CD4-positive, alpha-beta memory T cell (primary cell): ENCODE data around the gene NBEAL1. TPM values are rescaled to one million over a fixed set of nuclear protein-coding genes. Genes with fewer than 3 reads are reported as not detected.
"Not testable (repeated sequence)": the region's sequence is repeated elsewhere in the genome, so short reads cannot be mapped to it uniquely, and the experiment has no call there.

Source experiments
- CTCF ChIA-PET: fragments of 350-600 bp; sonication (Branson Sonifier 250); formaldehyde crosslinking; loops from one replicate; lab custom pipeline; 2021; ENCODE audit warnings: inconsistent platforms; ENCODE audit not compliant: partially characterized antibody; lab: Charles Lee
- POLR2A ChIA-PET: fragments of 350-600 bp; sonication (Branson Sonifier 250); formaldehyde crosslinking; loops from one replicate; lab custom pipeline; 2021; ENCODE audit not compliant: partially characterized antibody; lab: Charles Lee
- DNase-seq, 5 donors: peaks; one replicate each; pipeline versions ENCODE4 v3.0.0 to v3.0.0-alpha.2; 2020 to 2022; ENCODE audit warnings: mixed read lengths in 1 of 5
- H3K27ac ChIP-seq: one replicate; pipeline ENCODE4 v1.7.0; 2013; ENCODE audit warnings: low read depth, low read length
- H3K27me3 ChIP-seq: 2 replicates; pipeline ENCODE4 v1.7.0; 2013; ENCODE audit warnings: mild to moderate bottlenecking, low read length, moderate library complexity; ENCODE audit not compliant: insufficient read depth
- H3K36me3 ChIP-seq: 2 replicates; pipeline ENCODE4 v1.7.0; 2013; ENCODE audit warnings: mild to moderate bottlenecking, low read length, moderate library complexity; ENCODE audit not compliant: insufficient read depth
- H3K4me1 ChIP-seq: 2 replicates; pipeline ENCODE4 v1.7.0; 2013; ENCODE audit warnings: mild to moderate bottlenecking, low read length, moderate library complexity; ENCODE audit not compliant: insufficient read depth
- H3K4me3 ChIP-seq, 2 donors: one replicate each; pipeline ENCODE4 v1.7.0; 2013; ENCODE audit warnings: low read length in 2 of 2, mild to moderate bottlenecking in 1 of 2
- H3K9me3 ChIP-seq, 2 donors: one replicate each; pipeline ENCODE4 v1.7.0; 2013; ENCODE audit warnings: low read length in 2 of 2, control low read depth in 1 of 2; ENCODE audit not compliant: control insufficient read depth in 1 of 2
- H3K27ac Mint-ChIP-seq, 7 donors: one replicate each; pipeline ENCODE4 v1.8.0; 2020 to 2021; ENCODE audit warnings: mixed read lengths in 7 of 7, mild to moderate bottlenecking in 6 of 7, inconsistent platforms in 3 of 7, moderate library complexity in 3 of 7
- H3K27me3 Mint-ChIP-seq, 2 donors: one replicate each; pipeline ENCODE4 v1.8.0; 2020 to 2021; ENCODE audit warnings: mixed read lengths in 2 of 2
- H3K36me3 Mint-ChIP-seq, 2 donors: one replicate each; pipeline ENCODE4 v1.8.0; 2020 to 2021; ENCODE audit warnings: mixed read lengths in 2 of 2, inconsistent platforms in 1 of 2, mild to moderate bottlenecking in 1 of 2
- H3K4me1 Mint-ChIP-seq, 4 donors: one replicate each; pipeline ENCODE4 v1.8.0; 2020 to 2021; ENCODE audit warnings: mixed read lengths in 4 of 4, mild to moderate bottlenecking in 1 of 4
- H3K4me3 Mint-ChIP-seq, 8 donors: one replicate each; pipeline ENCODE4 v1.8.0; 2020 to 2021; ENCODE audit warnings: mixed read lengths in 8 of 8, mild to moderate bottlenecking in 7 of 8, moderate library complexity in 6 of 8, inconsistent platforms in 3 of 8
- H3K9me3 Mint-ChIP-seq, 8 donors: one replicate each; pipeline ENCODE4 v1.8.0; 2020 to 2021; ENCODE audit warnings: mixed read lengths in 8 of 8, mild to moderate bottlenecking in 5 of 8, inconsistent platforms in 3 of 8, moderate library complexity in 1 of 8
- intact Hi-C: fragments of 100-400 bp; cut with micrococcal nuclease; formaldehyde crosslinking; loops from one replicate; pipeline ENCODE4 v1.15.1; 2023
- polyA plus RNA-seq, 2 donors: library from polyadenylated mRNA; unstranded; fragments of 300-500 nt; fragmentation: Illumina TruSeq; gene quantifications; one replicate each; pipeline ENCODE4 v1.2.3, GENCODE V29; 2021
- total RNA-seq, 2 experiments: library from RNA; stranded (reverse); gene quantifications; one replicate each; pipeline ENCODE4 v1.2.3, GENCODE V29; 2021

NBEAL1 gene
- total and polyA plus RNA-seq, 4 experiments from 2014 or later: 4.2 to 15.9 (median 11.6) TPM

- POLR2A ChIA-PET: no interaction called here
- no peak overlapping the region for H3K27ac Mint-ChIP-seq
Measured at GRCh38 chr2:203038586-203038985, 23.9 kb downstream of the NBEAL1 start.

GRCh38 chr2:203039211-203039610, 24.5 kb downstream of the NBEAL1 start:
- H3K27ac ChIP-seq, POLR2A ChIA-PET, H3K36me3 ChIP-seq, CTCF ChIA-PET, H3K27me3 Mint-ChIP-seq, H3K4me1 ChIP-seq, H3K27ac Mint-ChIP-seq, H3K9me3 ChIP-seq, H3K4me3 ChIP-seq, H3K4me1 Mint-ChIP-seq, H3K9me3 Mint-ChIP-seq, intact Hi-C loops, DNase-seq, H3K4me3 Mint-ChIP-seq, H3K27me3 ChIP-seq: not testable (repeated sequence)
- peaks cover 9 to 31% of the 10 kb centered on the region in 2 donors for H3K36me3 Mint-ChIP-seq

More at GRCh38 chr2:203038586-203038985, 23.9 kb downstream of the NBEAL1 start:
- H3K4me1 Mint-ChIP-seq: peaks cover 0 to 4% (median under 1%) of the 10 kb centered on the region in 4 donors
- H3K4me3 Mint-ChIP-seq: no peak overlapping the region
- no peak for DNase-seq
- Histone ChIP-seq H3K27me3 (no peaks in the 10 kb centered on the region), H3K9me3 (no peaks in the 10 kb centered on the region), H3K4me1 (no peaks in the 10 kb centered on the region), H3K36me3 (no peaks in the 10 kb centered on the region), H3K27ac (no peak overlapping the region), H3K4me3 (no peak overlapping the region)
- CTCF ChIA-PET: no interaction called here
- H3K27me3 Mint-ChIP-seq: no peaks in the 10 kb centered on the region
- intact Hi-C loops: no loop called here
- H3K36me3 Mint-ChIP-seq: peaks cover 5 to 27% of the 10 kb centered on the region in 2 donors
- no peaks in the 10 kb centered on the region for H3K9me3 Mint-ChIP-seq

GRCh38 chr2:203040966-203041521, 26.4 kb downstream of the NBEAL1 start:
- Histone ChIP-seq H3K4me1 (no peaks in the 10 kb centered on the region), H3K36me3 (no peaks in the 10 kb centered on the region), H3K4me3 (no peak overlapping the region), H3K27ac (no peak overlapping the region), H3K27me3 (no peaks in the 10 kb centered on the region), H3K9me3 (no peaks in the 10 kb centered on the region)
- DNase-seq: no peak
- peaks cover 9 to 31% of the 10 kb centered on the region in 2 donors for H3K36me3 Mint-ChIP-seq
- ChIA-PET CTCF (no interaction called here), POLR2A (no interaction called here)
- H3K4me1 Mint-ChIP-seq: peaks cover 0 to 5% (median 0%) of the 10 kb centered on the region in 4 donors
- no peaks in the 10 kb centered on the region for H3K27me3 Mint-ChIP-seq
- intact Hi-C loops: no loop called here
- no peak overlapping the region for H3K4me3 Mint-ChIP-seq
- H3K9me3 Mint-ChIP-seq: no peaks in the 10 kb centered on the region
- H3K27ac Mint-ChIP-seq: no peak overlapping the region

GRCh38 chr2:203042178-203042577, 27.5 kb downstream of the NBEAL1 start:
- peaks cover 9 to 31% of the 10 kb centered on the region in 2 donors for H3K36me3 Mint-ChIP-seq
- H3K9me3 Mint-ChIP-seq: no peaks in the 10 kb centered on the region
- intact Hi-C loops: no loop called here
- H3K27ac ChIP-seq: no peak overlapping the region
- no peak overlapping the region for H3K27ac Mint-ChIP-seq
- H3K4me3 Mint-ChIP-seq: no peak overlapping the region
- H3K27me3 ChIP-seq: no peaks in the 10 kb centered on the region
- peaks cover 0 to 5% (median 0%) of the 10 kb centered on the region in 4 donors for H3K4me1 Mint-ChIP-seq
- no peaks in the 10 kb centered on the region for H3K9me3 ChIP-seq
- H3K4me1 ChIP-seq: no peaks in the 10 kb centered on the region
- POLR2A ChIA-PET: no interaction called here
- no peak for DNase-seq
- no peak overlapping the region for H3K4me3 ChIP-seq
- no peaks in the 10 kb centered on the region for H3K36me3 ChIP-seq
- H3K27me3 Mint-ChIP-seq: no peaks in the 10 kb centered on the region
- CTCF ChIA-PET: no interaction called here

GRCh38 chr2:203043226-203043625, 28.6 kb downstream of the NBEAL1 start:
- no peaks in the 10 kb centered on the region for H3K27me3 ChIP-seq
- no peaks in the 10 kb centered on the region for H3K9me3 Mint-ChIP-seq
- H3K9me3 ChIP-seq: no peaks in the 10 kb centered on the region
- intact Hi-C loops: no loop called here
- no peak overlapping the region for H3K27ac Mint-ChIP-seq
- no peak overlapping the region for H3K27ac ChIP-seq
- POLR2A ChIA-PET: interaction anchor here (0.6 kb wide), 1 partner anchor 11 kb away, joined by 3 read pairs; no protein-coding TSS in a partner anchor
- DNase-seq: no peak
- no peak overlapping the region for H3K4me3 Mint-ChIP-seq
- H3K4me3 ChIP-seq: no peak overlapping the region
- peaks cover 12 to 31% of the 10 kb centered on the region in 2 donors for H3K36me3 Mint-ChIP-seq
- no peaks in the 10 kb centered on the region for H3K36me3 ChIP-seq
- H3K4me1 ChIP-seq: no peaks in the 10 kb centered on the region
- H3K27me3 Mint-ChIP-seq: no peaks in the 10 kb centered on the region
- CTCF ChIA-PET: no interaction called here
- H3K4me1 Mint-ChIP-seq: peaks cover 0 to 5% (median 0%) of the 10 kb centered on the region in 4 donors

- H3K4me1 ChIP-seq: no peaks in the 10 kb centered on the region
- ChIA-PET CTCF (interaction anchor here (1.2 kb wide), 1 partner anchor 9 kb away, joined by 3 read pairs; no protein-coding TSS in a partner anchor), POLR2A (no interaction called here)
- intact Hi-C loops: no loop called here
- no peak for DNase-seq
- Mint-ChIP-seq H3K4me3 (no peak overlapping the region), H3K4me1 (peaks cover 0 to 3% (median 0%) of the 10 kb centered on the region in 4 donors), H3K27ac (no peak overlapping the region), H3K36me3 (peaks cover 12 to 25% of the 10 kb centered on the region in 2 donors), H3K27me3 (no peaks in the 10 kb centered on the region), H3K9me3 (no peaks in the 10 kb centered on the region)
- no peak overlapping the region for H3K4me3 ChIP-seq
- H3K9me3 ChIP-seq: no peaks in the 10 kb centered on the region
- H3K27ac ChIP-seq: no peak overlapping the region
- H3K36me3 ChIP-seq: no peaks in the 10 kb centered on the region
- H3K27me3 ChIP-seq: no peaks in the 10 kb centered on the region
Measured at GRCh38 chr2:203045867-203046266, 31.2 kb downstream of the NBEAL1 start.

GRCh38 chr2:203052539-203052938, 37.9 kb downstream of the NBEAL1 start:
- Mint-ChIP-seq H3K4me1 (no peaks in the 10 kb centered on the region), H3K27ac (no peak overlapping the region), H3K27me3 (no peaks in the 10 kb centered on the region), H3K9me3 (no peaks in the 10 kb centered on the region), H3K4me3 (no peak overlapping the region), H3K36me3 (peaks cover 19 to 25% of the 10 kb centered on the region in 2 donors)
- Histone ChIP-seq H3K36me3 (no peaks in the 10 kb centered on the region), H3K4me1 (no peaks in the 10 kb centered on the region), H3K4me3 (no peak overlapping the region), H3K27ac (no peak overlapping the region), H3K27me3 (no peaks in the 10 kb centered on the region), H3K9me3 (no peaks in the 10 kb centered on the region)
- intact Hi-C loops: no loop called here
- ChIA-PET CTCF (no interaction called here), POLR2A (no interaction called here)
- no peak for DNase-seq
